Testis (tissue), 2 donors: Measurements from ENCODE around the gene NPDC1.

ENCODE experiments used
- CTCF ChIP-seq, 3 experiments: fragments of 450-650 bp in 2 of 3; fragments of 200-600 bp in 1 of 3; sonication (generic) in 1 of 3; IDR thresholded peaks; one replicate each; pipeline ENCODE4 v1.5.1; 2016 to 2019; ENCODE audit warnings: antibody characterized with exemption in 3 of 3, mild to moderate bottlenecking in 2 of 3, moderate library complexity in 1 of 3
- POLR2A ChIP-seq: fragments of 450-650 bp; IDR thresholded peaks from one replicate; pipeline ENCODE4 v1.6.1; 2017; ENCODE audit warnings: antibody characterized with exemption, mild to moderate bottlenecking, moderate library complexity

- TF ChIP-seq POLR2A (no peak), CTCF (IDR thresholded peaks at IDR 0.05) (no peak)
Observed at GRCh38 chr9:137017791-137018497, 28.0 kb downstream of the NPDC1 start.
